H1 (cell line): ENCODE results near the gene CDC25C. TPM values are rescaled to one million over a fixed set of nuclear protein-coding genes. Genes with fewer than 3 reads are reported as not detected.
"Not testable (repeated sequence)": the region's sequence is repeated elsewhere in the genome, so short reads cannot be mapped to it uniquely, and the experiment has no call there.

Experiments
- CTCF ChIA-PET: fragments of 300-600 bp; sonication (Branson Sonifier 250); formaldehyde crosslinking; loops from one replicate; lab custom pipeline; 2021; ENCODE audit not compliant: partially characterized antibody; lab: Charles Lee
- POLR2A ChIA-PET: fragments of 300-600 bp; sonication (Branson Sonifier 250); formaldehyde crosslinking; loops from one replicate; lab custom pipeline; 2021; ENCODE audit warnings: inconsistent platforms; ENCODE audit not compliant: partially characterized antibody; lab: Charles Lee
- DNase-seq, 2 experiments: peaks; one replicate each; pipeline versions ENCODE4 v3.0.0 to v3.0.0-alpha.2; 2010 to 2022; ENCODE audit warnings: low spot score in 2 of 2, low read depth in 1 of 2, mixed read lengths in 1 of 2
- FAIRE-seq: peaks from 2 replicates; lab custom pipeline; 2011; peaks lifted over from hg19 to GRCh38; lab: Jason Lieb, UNC
- H2AFZ ChIP-seq: 2 replicates; pipeline ENCODE4 v1.8.1; 2012; ENCODE audit warnings: low read length, inconsistent platforms
- H2AK5ac ChIP-seq: 2 replicates; pipeline ENCODE4 v1.6.1; 2013; ENCODE audit warnings: low read depth, low read length
- H2BK120ac ChIP-seq: replicated peaks from 2 replicates; pipeline ENCODE3; 2013; ENCODE audit warnings: low read depth, low read length, inconsistent platforms
- H2BK12ac ChIP-seq: 2 replicates; pipeline ENCODE4 v1.6.1; 2013; ENCODE audit warnings: low read depth, low read length
- H2BK15ac ChIP-seq: 2 replicates; pipeline ENCODE4 v1.6.1; 2013; ENCODE audit warnings: low read length
- H2BK20ac ChIP-seq: 2 replicates; pipeline ENCODE4 v1.6.1; 2013; ENCODE audit warnings: low read length
- H2BK5ac ChIP-seq: 2 replicates; pipeline ENCODE4 v1.6.1; 2013; ENCODE audit warnings: low read depth, low read length
- H3K14ac ChIP-seq: 2 replicates; pipeline ENCODE4 v1.6.1; 2013; ENCODE audit warnings: inconsistent platforms; ENCODE audit not compliant: insufficient read length
- H3K18ac ChIP-seq: 2 replicates; pipeline ENCODE4 v1.6.1; 2013; ENCODE audit warnings: low read length; ENCODE audit errors: extremely low read depth
- H3K23ac ChIP-seq: 2 replicates; pipeline ENCODE4 v1.6.1; 2013; ENCODE audit warnings: inconsistent platforms; ENCODE audit not compliant: insufficient read length
- H3K23me2 ChIP-seq: 2 replicates; pipeline ENCODE4 v1.6.1; 2013; ENCODE audit warnings: low read depth, low read length
- H3K27ac ChIP-seq: 2 replicates; pipeline ENCODE4 v1.6.1; 2011; ENCODE audit warnings: low read depth, low read length, inconsistent platforms
- H3K27me3 ChIP-seq, 4 experiments: replicated peaks in 1 of 4; 1 replicate in 1 of 4; 2 replicates in 3 of 4; pipeline versions ENCODE4 v1.6.1 to v1.8.1; 2011 to 2013; ENCODE audit warnings: low read length in 3 of 4, mild to moderate bottlenecking in 3 of 4, inconsistent platforms in 2 of 4, mixed read lengths in 2 of 4, moderate library complexity in 1 of 4; ENCODE audit not compliant: control insufficient read depth in 3 of 4, insufficient read depth in 3 of 4; ENCODE audit errors: extremely low read depth in 1 of 4
- H3K36me3 ChIP-seq, 4 experiments: 2 replicates each; pipeline versions ENCODE4 v1.6.1 to v1.8.1; 2011 to 2013; ENCODE audit warnings: mild to moderate bottlenecking in 4 of 4, low read length in 3 of 4, moderate library complexity in 2 of 4, control low read depth in 1 of 4, inconsistent platforms in 1 of 4; ENCODE audit not compliant: insufficient read depth in 4 of 4, control insufficient read depth in 2 of 4
- H3K4ac ChIP-seq: replicated peaks from 2 replicates; pipeline ENCODE3; 2013; ENCODE audit warnings: low read length, low read depth, mixed read lengths, inconsistent platforms; ENCODE audit not compliant: insufficient read length
- H3K4me1 ChIP-seq, 4 experiments: replicated peaks in 1 of 4; 1 replicate in 1 of 4; 2 replicates in 3 of 4; pipeline versions ENCODE4 v1.6.1 to v1.8.1; 2011 to 2013; ENCODE audit warnings: low read length in 3 of 4, inconsistent platforms in 2 of 4, mixed read lengths in 1 of 4; ENCODE audit not compliant: insufficient read depth in 4 of 4, control insufficient read depth in 3 of 4
- H3K4me2 ChIP-seq, 2 experiments: 2 replicates each; pipeline versions ENCODE4 v1.6.1 to v1.8.1; 2011 to 2013; ENCODE audit warnings: low read depth in 2 of 2, low read length in 2 of 2, control low read depth in 1 of 2, inconsistent platforms in 1 of 2, mild to moderate bottlenecking in 1 of 2; ENCODE audit not compliant: insufficient read depth in 1 of 2
- H3K4me3 ChIP-seq, 4 experiments: fragments of 200-600, 300-600 bp in 1 of 4; sonication (generic), shearing (Covaris generic), sonication (Bioruptor Twin) in 1 of 4; 2 replicates each; pipeline versions ENCODE4 v1.5.1 to v1.8.1; 2011 to 2016; ENCODE audit warnings: low read length in 4 of 4, low read depth in 3 of 4, control low read depth in 2 of 4, inconsistent platforms in 2 of 4, mild to moderate bottlenecking in 2 of 4, mixed read lengths in 1 of 4, moderate library complexity in 1 of 4; ENCODE audit not compliant: insufficient read depth in 2 of 4; ENCODE audit errors: extremely low read depth in 1 of 4
- H3K56ac ChIP-seq: replicated peaks from 2 replicates; pipeline ENCODE3; 2013; ENCODE audit warnings: low read depth, mild to moderate bottlenecking, mixed read lengths, low read length, inconsistent platforms; ENCODE audit not compliant: insufficient read length
- H3K79me1 ChIP-seq: 2 replicates; pipeline ENCODE4 v1.6.1; 2013; ENCODE audit warnings: low read depth, low read length, control low read depth
- H3K79me2 ChIP-seq, 2 experiments: 2 replicates each; pipeline versions ENCODE4 v1.6.1 to v1.8.1; 2012 to 2013; ENCODE audit warnings: low read length in 2 of 2, mild to moderate bottlenecking in 2 of 2, inconsistent platforms in 1 of 2; ENCODE audit not compliant: insufficient read depth in 2 of 2, control insufficient read depth in 1 of 2
- H3K9ac ChIP-seq, 4 experiments: replicated peaks in 1 of 4; 1 replicate in 1 of 4; 2 replicates in 3 of 4; pipeline versions ENCODE4 v1.6.1 to v1.8.1; 2011 to 2013; ENCODE audit warnings: low read depth in 3 of 4, low read length in 3 of 4, control low read depth in 2 of 4, mild to moderate bottlenecking in 2 of 4, moderate library complexity in 2 of 4, inconsistent platforms in 1 of 4; ENCODE audit errors: extremely low read depth in 1 of 4
- H3K9me3 ChIP-seq, 2 experiments: 2 replicates each; pipeline versions ENCODE4 v1.6.1 to v1.8.1; 2012 to 2013; ENCODE audit warnings: mild to moderate bottlenecking in 2 of 2, moderate library complexity in 2 of 2, control low read depth in 1 of 2, inconsistent platforms in 1 of 2, low read depth in 1 of 2, low read length in 1 of 2, mixed read lengths in 1 of 2; ENCODE audit not compliant: insufficient read depth in 2 of 2
- H4K20me1 ChIP-seq, 2 experiments: replicated peaks in 1 of 2; 2 replicates each; pipeline versions ENCODE3 to v1.8.1; 2011 to 2013; ENCODE audit warnings: inconsistent platforms in 2 of 2, low read length in 2 of 2, mild to moderate bottlenecking in 1 of 2; ENCODE audit not compliant: insufficient read depth in 2 of 2, control insufficient read depth in 1 of 2
- H4K5ac ChIP-seq: 2 replicates; pipeline ENCODE4 v1.6.1; 2013; ENCODE audit warnings: low read length, low read depth, mixed read lengths, inconsistent platforms; ENCODE audit not compliant: insufficient read length
- H4K8ac ChIP-seq: 2 replicates; pipeline ENCODE4 v1.8.0; 2013; ENCODE audit warnings: mild to moderate bottlenecking, moderate library complexity, low read length, inconsistent platforms; ENCODE audit not compliant: insufficient read depth; ENCODE audit errors: extremely low read depth
- H4K91ac ChIP-seq: replicated peaks from 2 replicates; pipeline ENCODE3; 2013; ENCODE audit warnings: low read length, mixed read lengths, inconsistent platforms; ENCODE audit not compliant: insufficient read length
- WGBS, 2 experiments: shearing (Covaris generic) in 1 of 2; methylation state at CpG; one replicate each; pipeline versions ENCODE4 v1.1.6 to v1.1.7; 2013 to 2015; ENCODE audit warnings: low lambda C conversion rate in 2 of 2, mixed read lengths in 2 of 2, inconsistent platforms in 1 of 2, low coverage in 1 of 2, missing lambda C conversion rate in 1 of 2; ENCODE audit not compliant: insufficient replicate concordance in 2 of 2, insufficient coverage in 1 of 2, insufficient read length in 1 of 2; ENCODE audit errors: extremely low coverage in 1 of 2, missing lambda C conversion rate in 1 of 2; 5-methylcytosine and 5-hydroxymethylcytosine counted together
- polyA plus RNA-seq, 7 experiments: library from polyadenylated mRNA; depleted of rRNA in 3 of 7; stranded (reverse) in 5 of 7; unstranded in 2 of 7; fragments of >200 nt in 5 of 7; fragments of 200-250 nt in 2 of 7; gene quantifications; 1 replicate in 5 of 7; 2 replicates in 1 of 7; 4 replicates in 1 of 7; pipeline versions ENCODE4 v1.2.1 to v1.2.3, GENCODE V29; 2011 to 2013; ENCODE audit warnings: missing spikeins in 2 of 7, mixed read lengths in 2 of 7
- total RNA-seq: library from RNA; stranded (reverse); fragmentation: NEBNext Ultra II Directional; extraction: Animal tissue kit (Norgen Biotek cat#: 25700); gene quantifications from 2 replicates; pipeline ENCODE4 v1.2.1, GENCODE V29; 2021

The CDC25C gene
- total and polyA plus RNA-seq, 2 of the 8 experiments (the other 6 are each of a cell fraction or from before 2014, with no cell fraction given): 18.4 to 20.8 TPM

DNA sequence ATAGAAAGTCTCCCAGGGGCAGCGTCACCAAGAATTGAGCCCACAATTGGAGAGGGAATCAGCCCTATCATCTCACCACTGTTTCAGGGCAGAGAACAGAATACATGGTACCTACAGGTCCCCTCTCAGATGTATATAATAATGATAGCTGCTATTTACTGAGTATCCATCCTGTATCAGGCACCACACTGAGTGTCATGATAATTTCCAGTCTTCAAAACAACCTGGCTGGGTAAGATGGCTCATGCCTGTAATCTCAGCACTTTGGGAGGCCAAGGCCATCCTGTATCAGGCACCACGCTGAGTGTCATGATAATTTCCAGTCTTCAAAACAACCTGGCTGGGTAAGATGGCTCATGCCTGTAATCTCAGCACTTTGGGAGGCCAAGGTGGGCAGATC, 83.8 kb downstream of the CDC25C start:
- ChIA-PET CTCF (interaction anchor here (1.0 to 1.9 kb wide), 3 partner anchors 24 to 35 kb away, joined by 3 to 10 read pairs (median 7); no protein-coding TSS in a partner anchor), POLR2A (interaction anchor here (0.7 kb wide), 1 partner anchor 493 kb away, joined by 5 read pairs; no protein-coding TSS in a partner anchor)
- not testable (repeated sequence) for H3K79me1 ChIP-seq, H4K91ac ChIP-seq, H3K56ac ChIP-seq, FAIRE-seq, H3K9ac ChIP-seq, H4K5ac ChIP-seq, H2AFZ ChIP-seq, H3K4me1 ChIP-seq, H2BK12ac ChIP-seq, H2BK120ac ChIP-seq, H2BK15ac ChIP-seq, H3K4me3 ChIP-seq, H3K4me2 ChIP-seq, H2BK20ac ChIP-seq, H3K23me2 ChIP-seq, H3K4ac ChIP-seq, H2BK5ac ChIP-seq, H3K23ac ChIP-seq, H3K14ac ChIP-seq, H3K18ac ChIP-seq, H4K20me1 ChIP-seq, H3K9me3 ChIP-seq, H3K27me3 ChIP-seq, H3K36me3 ChIP-seq, H3K27ac ChIP-seq, H2AK5ac ChIP-seq, H3K79me2 ChIP-seq, H4K8ac ChIP-seq, DNase-seq
- 82% methylated on average over 2 of the region's 2 CpGs; no CpG with 5 or more reads in 1 of the 2 experiments for WGBS, 2 experiments
